CD4-positive, CD25-positive, alpha-beta regulatory T cell (primary cell): Measurements from ENCODE around the gene ZNF740. TPM values are rescaled to one million over a fixed set of nuclear protein-coding genes. Genes with fewer than 3 reads are reported as not detected.

Experiments used
- ATAC-seq, 2 donors: fragments of 150-1000 bp; cut with Tn5 transposase; one replicate each; pipeline ENCODE4 v1.10.0; 2021; ENCODE audit warnings: low read depth in 2 of 2, moderate number of reproducible peaks in 2 of 2, moderate library complexity in 1 of 2
- DNase-seq, 3 donors: peaks; one replicate each; pipeline versions ENCODE4 v3.0.0 to v3.0.0-alpha.2; 2012 to 2022; ENCODE audit warnings: mixed read lengths in 1 of 3
- H3K27ac ChIP-seq: one replicate; pipeline ENCODE4 v1.7.0; 2013; ENCODE audit warnings: mild to moderate bottlenecking, low read length; ENCODE audit not compliant: insufficient read depth, poor library complexity, severe bottlenecking
- H3K27me3 ChIP-seq: one replicate; pipeline ENCODE4 v1.7.0; 2013; ENCODE audit warnings: low read length; ENCODE audit not compliant: control insufficient read depth, insufficient read depth
- H3K36me3 ChIP-seq: one replicate; pipeline ENCODE4 v1.7.0; 2013; ENCODE audit warnings: mild to moderate bottlenecking, low read length, moderate library complexity; ENCODE audit not compliant: control insufficient read depth, insufficient read depth
- H3K4me1 ChIP-seq: 2 replicates; pipeline ENCODE4 v1.7.0; 2013; ENCODE audit warnings: mild to moderate bottlenecking, low read length; ENCODE audit not compliant: insufficient read depth, control insufficient read depth, poor library complexity, severe bottlenecking
- H3K4me3 ChIP-seq: one replicate; pipeline ENCODE4 v1.7.0; 2013; ENCODE audit warnings: low read depth, mild to moderate bottlenecking, low read length, moderate library complexity
- H3K9me3 ChIP-seq, 2 experiments: 1 replicate in 1 of 2; 2 replicates in 1 of 2; pipeline ENCODE4 v1.7.0; 2013; ENCODE audit warnings: low read length in 2 of 2, mild to moderate bottlenecking in 1 of 2, moderate library complexity in 1 of 2; ENCODE audit not compliant: control insufficient read depth in 2 of 2
- H3K27ac Mint-ChIP-seq, 3 donors: one replicate each; pipeline ENCODE4 v1.8.0; 2020 to 2022; ENCODE audit warnings: mild to moderate bottlenecking in 3 of 3, mixed read lengths in 3 of 3, moderate library complexity in 2 of 3
- H3K27me3 Mint-ChIP-seq: one replicate; pipeline ENCODE4 v1.8.0; 2022; ENCODE audit warnings: mild to moderate bottlenecking, mixed read lengths
- H3K36me3 Mint-ChIP-seq: one replicate; pipeline ENCODE4 v1.8.0; 2020; ENCODE audit warnings: mixed read lengths
- H3K4me1 Mint-ChIP-seq, 4 donors: one replicate each; pipeline ENCODE4 v1.8.0; 2020 to 2022; ENCODE audit warnings: mixed read lengths in 4 of 4, mild to moderate bottlenecking in 1 of 4
- H3K4me3 Mint-ChIP-seq, 4 donors: one replicate each; pipeline ENCODE4 v1.8.0; 2020 to 2022; ENCODE audit warnings: mild to moderate bottlenecking in 4 of 4, mixed read lengths in 4 of 4, moderate library complexity in 3 of 4
- H3K9me3 Mint-ChIP-seq, 7 donors: one replicate each; pipeline ENCODE4 v1.8.0; 2020 to 2022; ENCODE audit warnings: mixed read lengths in 7 of 7, mild to moderate bottlenecking in 3 of 7, moderate library complexity in 2 of 7
- polyA plus RNA-seq, 4 donors: library from polyadenylated mRNA; unstranded; fragments of 300-500 nt; fragmentation: Illumina TruSeq; gene quantifications; one replicate each; pipeline ENCODE4 v1.2.3, GENCODE V29; 2021
- total RNA-seq: library from RNA; stranded (reverse); gene quantifications from one replicate; pipeline ENCODE4 v1.2.3, GENCODE V29; 2022

Gene ZNF740
- total RNA-seq, result 32.6 TPM
- polyA plus RNA-seq, result 1 to 10 TPM; 2.3 to 3.1 (median 2.7) TPM

GRCh38 chr12:53180220-53180930 lies at the start of gene ZNF740, which contains the start of gene CSAD:
Gene ZNF740 (plus strand): TSS chr12:53180722. CDS start chr12:53181984, 1,262 bp downstream.
Gene CSAD (minus strand): TSS chr12:53180925. CDS start chr12:53173470, 7,455 bp downstream.
- Mint-ChIP-seq H3K4me3 (peak within 1 kb of the TSS; percentile 91 to 97 (median 94)), H3K9me3 (no peaks in the 10 kb centered on the region), H3K4me1 (peaks cover 25 to 60% (median 39%) of the 10 kb centered on the region in 4 donors), H3K36me3 (peaks cover 19% of the 10 kb centered on the region), H3K27me3 (no peaks in the 10 kb centered on the region), H3K27ac (peak within 1 kb of the TSS; percentile 95 to 98 (median 98))
- peak within 1 kb of the TSS; percentile 88 for H3K4me3 ChIP-seq
- H3K36me3 ChIP-seq, result peaks cover 24% of the 10 kb centered on the region
- peaks cover 52% of the 10 kb centered on the region for H3K4me1 ChIP-seq
- peak; percentile 97 to 98 (median 97) for DNase-seq
- H3K27ac ChIP-seq, result peak within 1 kb of the TSS; percentile 94
- no peaks in the 10 kb centered on the region for H3K9me3 ChIP-seq
- ATAC-seq, result peak; percentile 96 to 98
- no peaks in the 10 kb centered on the region for H3K27me3 ChIP-seq

DNA sequence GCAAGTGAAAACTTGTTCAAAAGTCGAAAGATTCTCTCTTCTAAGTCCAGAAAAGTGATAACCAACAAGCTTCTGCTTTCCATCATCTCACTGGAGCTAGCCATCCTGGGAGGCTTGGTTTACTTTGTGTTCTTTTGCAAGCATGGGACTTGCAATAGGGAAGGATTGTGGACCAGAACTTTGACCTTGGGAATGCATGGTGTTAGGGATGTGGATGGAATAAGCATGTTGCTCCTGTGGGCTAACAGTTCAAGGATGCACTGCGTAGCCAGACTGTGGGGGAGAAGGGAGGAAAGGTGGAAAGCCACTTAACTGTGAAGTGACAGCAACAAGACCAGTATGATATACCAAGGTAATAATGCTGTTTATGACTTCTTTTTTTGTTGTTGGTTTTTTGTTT lies 48.7 kb upstream of the ZNF740 start:
- Histone ChIP-seq H3K9me3 (peaks cover 0 to 2% of the 10 kb centered on the region in 2 experiments), H3K36me3 (no peaks in the 10 kb centered on the region), H3K4me1 (no peaks in the 10 kb centered on the region), H3K27me3 (no peaks in the 10 kb centered on the region), H3K27ac (no peak overlapping the region), H3K4me3 (no peak overlapping the region)
- Mint-ChIP-seq H3K9me3 (peaks cover 0 to 6% (median 0%) of the 10 kb centered on the region in 7 donors), H3K27me3 (peaks cover 41% of the 10 kb centered on the region), H3K4me3 (no peak overlapping the region), H3K27ac (no peak overlapping the region), H3K4me1 (peaks cover 0 to 4% (median 0%) of the 10 kb centered on the region in 4 donors), H3K36me3 (no peaks in the 10 kb centered on the region)
- ATAC-seq (no peak), DNase-seq (no peak)

DNA sequence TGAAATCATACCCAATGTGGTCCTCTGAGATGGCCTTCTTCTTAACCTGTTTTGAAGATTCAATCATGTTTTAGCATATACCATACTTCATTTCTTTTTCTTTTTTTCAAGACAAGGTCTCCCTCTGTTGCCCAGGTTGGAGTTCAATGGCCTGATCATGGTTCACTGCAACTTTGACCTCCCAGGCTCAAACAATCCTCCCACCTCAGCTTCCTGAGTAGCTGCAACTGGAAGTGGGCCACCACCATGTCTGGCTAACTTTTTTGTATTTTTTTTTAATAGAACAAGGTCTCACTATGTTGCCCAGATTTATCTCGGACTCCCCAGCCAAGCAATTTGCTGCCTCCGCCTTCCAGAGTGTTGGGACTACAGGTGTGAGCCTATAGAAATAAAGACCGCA lies 46.8 kb upstream of the ZNF740 start:
- Mint-ChIP-seq H3K4me1 (peaks cover 0 to 1% (median 0%) of the 10 kb centered on the region in 4 donors), H3K27me3 (peaks cover 48% of the 10 kb centered on the region), H3K27ac (no peak overlapping the region), H3K9me3 (peaks cover 0 to 16% (median 7%) of the 10 kb centered on the region in 7 donors), H3K36me3 (peaks cover 2% of the 10 kb centered on the region), H3K4me3 (no peak overlapping the region)
- peaks cover 0 to 4% of the 10 kb centered on the region in 2 experiments for H3K9me3 ChIP-seq
- no peaks in the 10 kb centered on the region for H3K36me3 ChIP-seq
- no peak overlapping the region for H3K27ac ChIP-seq
- H3K4me3 ChIP-seq, result no peak overlapping the region
- peaks cover 3% of the 10 kb centered on the region for H3K27me3 ChIP-seq
- DNase-seq, result no peak
- no peaks in the 10 kb centered on the region for H3K4me1 ChIP-seq
- ATAC-seq, result no peak

- no peak overlapping the region for H3K27ac Mint-ChIP-seq
- DNase-seq (no peak), ATAC-seq (no peak)
- Histone ChIP-seq H3K4me1 (no peaks in the 10 kb centered on the region), H3K27ac (no peak overlapping the region), H3K9me3 (peaks cover 0 to 6% of the 10 kb centered on the region in 2 experiments), H3K36me3 (no peaks in the 10 kb centered on the region), H3K4me3 (no peak overlapping the region), H3K27me3 (peaks cover 4% of the 10 kb centered on the region)
- H3K27me3 Mint-ChIP-seq, result peaks cover 6% of the 10 kb centered on the region
- no peak overlapping the region for H3K4me3 Mint-ChIP-seq
- peaks cover 7% of the 10 kb centered on the region for H3K36me3 Mint-ChIP-seq
- H3K9me3 Mint-ChIP-seq, result peaks cover 0 to 4% (median 0%) of the 10 kb centered on the region in 7 donors
- peaks cover 0 to 2% (median 0%) of the 10 kb centered on the region in 4 donors for H3K4me1 Mint-ChIP-seq
Measured at GRCh38 chr12:53143355-53143754, 37.2 kb upstream of the ZNF740 start.

DNA sequence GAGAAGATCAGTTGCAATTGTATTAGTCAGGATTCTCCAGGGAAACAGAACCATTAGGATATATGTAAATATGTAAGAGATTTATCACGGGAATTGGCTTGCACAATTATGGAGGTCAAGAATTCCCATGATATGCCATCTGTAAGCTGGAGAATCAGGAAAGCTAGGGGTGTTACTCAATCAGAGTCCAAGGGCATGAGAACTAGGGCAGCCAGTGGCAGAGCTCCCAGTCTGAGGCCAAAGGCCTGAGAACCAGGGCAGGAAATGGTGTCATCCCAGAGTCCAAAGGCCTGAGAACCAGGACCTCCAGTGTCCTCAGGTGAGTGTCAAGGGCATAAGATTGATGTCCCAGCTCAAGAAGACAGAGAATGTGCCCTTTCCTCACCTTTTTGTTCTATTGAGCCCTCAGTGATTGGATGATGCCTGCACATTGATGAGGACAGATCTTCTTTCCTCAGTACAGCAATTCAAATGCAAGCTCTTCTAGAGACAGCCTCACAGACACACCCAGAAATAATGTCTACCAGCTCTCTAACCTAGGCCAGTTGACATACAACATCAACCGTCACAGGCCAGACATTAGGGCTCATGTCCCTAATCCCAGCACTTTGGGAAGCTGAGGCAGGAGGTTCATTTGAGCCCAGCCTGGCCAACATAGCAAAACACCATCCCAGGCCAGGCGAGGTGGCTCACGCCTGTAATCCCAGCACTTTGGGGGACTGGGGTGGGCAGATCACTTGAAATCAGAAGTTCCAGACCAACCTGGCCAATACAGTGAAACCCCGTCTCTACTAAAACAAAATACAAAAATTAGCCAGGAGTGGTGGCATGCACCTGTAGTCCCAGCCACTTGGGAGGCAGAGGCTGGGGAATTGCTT lies 34.9 kb upstream of the ZNF740 start:
- Histone ChIP-seq H3K27ac (no peak overlapping the region), H3K36me3 (no peaks in the 10 kb centered on the region), H3K9me3 (no peaks in the 10 kb centered on the region), H3K4me3 (no peak overlapping the region), H3K4me1 (no peaks in the 10 kb centered on the region), H3K27me3 (no peaks in the 10 kb centered on the region)
- Mint-ChIP-seq H3K27ac (no peak overlapping the region), H3K36me3 (peaks cover 3% of the 10 kb centered on the region), H3K9me3 (peaks cover 0 to 3% (median 0%) of the 10 kb centered on the region in 7 donors), H3K4me1 (no peaks in the 10 kb centered on the region), H3K27me3 (no peaks in the 10 kb centered on the region), H3K4me3 (no peak overlapping the region)
- ATAC-seq (no peak), DNase-seq (no peak)

GRCh38 chr12:53147181-53147580 lies 33.3 kb upstream of the ZNF740 start:
- H3K4me1 Mint-ChIP-seq, result peaks cover 0 to 2% (median 0%) of the 10 kb centered on the region in 4 donors
- no peak overlapping the region for H3K27ac ChIP-seq
- H3K27ac Mint-ChIP-seq, result no peak overlapping the region
- H3K36me3 Mint-ChIP-seq, result peaks cover 3% of the 10 kb centered on the region
- H3K9me3 Mint-ChIP-seq, result peaks cover 0 to 2% (median 0%) of the 10 kb centered on the region in 7 donors
- H3K27me3 ChIP-seq, result no peaks in the 10 kb centered on the region
- no peak overlapping the region for H3K4me3 ChIP-seq
- no peaks in the 10 kb centered on the region for H3K9me3 ChIP-seq
- H3K4me1 ChIP-seq, result no peaks in the 10 kb centered on the region
- no peaks in the 10 kb centered on the region for H3K36me3 ChIP-seq
- no peak overlapping the region for H3K4me3 Mint-ChIP-seq
- no peak for ATAC-seq
- H3K27me3 Mint-ChIP-seq, result peaks cover 8% of the 10 kb centered on the region
- DNase-seq, result no peak

GRCh38 chr12:53147653-53148052 lies 32.9 kb upstream of the ZNF740 start:
- no peaks in the 10 kb centered on the region for H3K9me3 Mint-ChIP-seq
- Histone ChIP-seq H3K36me3 (no peaks in the 10 kb centered on the region), H3K4me1 (no peaks in the 10 kb centered on the region), H3K27me3 (no peaks in the 10 kb centered on the region), H3K4me3 (no peak overlapping the region), H3K9me3 (no peaks in the 10 kb centered on the region), H3K27ac (no peak overlapping the region)
- H3K4me3 Mint-ChIP-seq, result no peak overlapping the region
- DNase-seq, result no peak
- peaks cover 8% of the 10 kb centered on the region for H3K27me3 Mint-ChIP-seq
- H3K36me3 Mint-ChIP-seq, result peaks cover 3% of the 10 kb centered on the region
- no peak overlapping the region for H3K27ac Mint-ChIP-seq
- no peak for ATAC-seq
- H3K4me1 Mint-ChIP-seq, result peaks cover 0 to 2% (median 0%) of the 10 kb centered on the region in 4 donors
